CD8-positive, alpha-beta memory T cell (primary cell): ENCODE results near the gene CEP192. TPM values are rescaled to one million over a fixed set of nuclear protein-coding genes. Genes with fewer than 3 reads are reported as not detected.
"Not testable (repeated sequence)": the region's sequence is repeated elsewhere in the genome, so short reads cannot be mapped to it uniquely, and the experiment has no call there.

ENCODE experiments used
- CTCF ChIA-PET: fragments of 350-600 bp; sonication (Branson Sonifier 250); formaldehyde crosslinking; loops from one replicate; lab custom pipeline; 2021; ENCODE audit warnings: antibody characterized with exemption; lab: Charles Lee
- POLR2A ChIA-PET: fragments of 350-600 bp; sonication (Branson Sonifier 250); formaldehyde crosslinking; loops from one replicate; lab custom pipeline; 2021; ENCODE audit warnings: antibody characterized with exemption; lab: Charles Lee
- DNase-seq, 5 donors: peaks; one replicate each; pipeline versions ENCODE4 v3.0.0 to v3.0.0-alpha.2; 2020 to 2022; ENCODE audit warnings: mixed read lengths in 1 of 5
- H3K27ac ChIP-seq: one replicate; pipeline ENCODE4 v1.7.0; 2013; ENCODE audit warnings: low read depth, mild to moderate bottlenecking, low read length, moderate library complexity
- H3K27me3 ChIP-seq: 2 replicates; pipeline ENCODE4 v1.7.0; 2013; ENCODE audit warnings: low read length, mild to moderate bottlenecking; ENCODE audit not compliant: insufficient read depth, poor library complexity, severe bottlenecking
- H3K36me3 ChIP-seq: 2 replicates; pipeline ENCODE4 v1.7.0; 2013; ENCODE audit warnings: mild to moderate bottlenecking, low read length, moderate library complexity; ENCODE audit not compliant: insufficient read depth
- H3K4me1 ChIP-seq: 2 replicates; pipeline ENCODE4 v1.7.0; 2013; ENCODE audit warnings: mild to moderate bottlenecking, low read length, moderate library complexity; ENCODE audit not compliant: insufficient read depth
- H3K4me3 ChIP-seq: 2 replicates; pipeline ENCODE4 v1.7.0; 2013; ENCODE audit warnings: mild to moderate bottlenecking, low read length
- H3K9me3 ChIP-seq: 2 replicates; pipeline ENCODE4 v1.7.0; 2013; ENCODE audit warnings: mild to moderate bottlenecking, low read length
- H3K27ac Mint-ChIP-seq, 8 donors: one replicate each; pipeline ENCODE4 v1.8.0; 2020 to 2021; ENCODE audit warnings: mixed read lengths in 8 of 8, mild to moderate bottlenecking in 6 of 8, inconsistent platforms in 3 of 8, moderate library complexity in 3 of 8
- H3K27me3 Mint-ChIP-seq, 2 donors: one replicate each; pipeline ENCODE4 v1.8.0; 2020 to 2021; ENCODE audit warnings: mixed read lengths in 2 of 2, mild to moderate bottlenecking in 1 of 2, moderate library complexity in 1 of 2
- H3K36me3 Mint-ChIP-seq, 3 donors: one replicate each; pipeline ENCODE4 v1.8.0; 2020 to 2021; ENCODE audit warnings: mixed read lengths in 3 of 3, inconsistent platforms in 1 of 3, mild to moderate bottlenecking in 1 of 3
- H3K4me1 Mint-ChIP-seq, 3 donors: one replicate each; pipeline ENCODE4 v1.8.0; 2020 to 2021; ENCODE audit warnings: mixed read lengths in 3 of 3, inconsistent platforms in 1 of 3, mild to moderate bottlenecking in 1 of 3
- H3K4me3 Mint-ChIP-seq, 7 donors: one replicate each; pipeline ENCODE4 v1.8.0; 2020 to 2021; ENCODE audit warnings: mixed read lengths in 7 of 7, mild to moderate bottlenecking in 6 of 7, moderate library complexity in 4 of 7, inconsistent platforms in 2 of 7
- H3K9me3 Mint-ChIP-seq, 5 donors: one replicate each; pipeline ENCODE4 v1.8.0; 2020 to 2022; ENCODE audit warnings: mixed read lengths in 5 of 5, mild to moderate bottlenecking in 3 of 5, moderate library complexity in 2 of 5, inconsistent platforms in 1 of 5
- polyA plus RNA-seq: library from polyadenylated mRNA; unstranded; fragments of 300-500 nt; fragmentation: Illumina TruSeq; gene quantifications from one replicate; pipeline ENCODE4 v1.2.3, GENCODE V29; 2021
- total RNA-seq, 2 experiments: library from RNA; stranded (reverse); gene quantifications; one replicate each; pipeline ENCODE4 v1.2.3, GENCODE V29; 2021

Gene CEP192
- total and polyA plus RNA-seq, 3 experiments from 2014 or later = 6.5 to 24.3 (median 21.9) TPM

DNA sequence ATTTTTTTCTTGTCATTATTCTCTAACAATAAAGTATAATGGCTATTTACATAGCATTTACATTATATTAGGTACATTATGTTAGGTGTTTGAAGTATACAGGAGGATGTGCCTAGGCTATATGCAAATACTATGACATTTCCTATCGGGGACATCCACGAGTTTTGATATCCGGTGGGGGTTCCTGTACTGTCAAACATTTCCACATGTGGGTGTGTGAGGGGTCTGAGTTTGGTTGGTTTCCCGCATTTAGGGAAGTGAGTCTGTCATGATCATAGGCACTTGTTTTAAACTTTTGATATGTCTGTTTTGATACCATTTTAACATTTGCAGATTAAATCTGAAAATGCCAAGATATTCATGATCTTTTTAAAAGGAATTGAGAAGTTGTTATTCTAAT lies 76.0 kb downstream of the CEP192 start:
- no peaks in the 10 kb centered on the region for H3K9me3 ChIP-seq
- H3K27me3 Mint-ChIP-seq = no peaks in the 10 kb centered on the region
- ChIA-PET CTCF (no interaction called here), POLR2A (no interaction called here)
- H3K9me3 Mint-ChIP-seq = no peaks in the 10 kb centered on the region
- no peak for DNase-seq
- peaks cover 21 to 37% (median 30%) of the 10 kb centered on the region in 3 donors for H3K4me1 Mint-ChIP-seq
- H3K27ac Mint-ChIP-seq = peak overlapping the region in 5 of 8 donors; percentile 27 to 87 (median 64)
- H3K36me3 ChIP-seq = peaks cover 38% of the 10 kb centered on the region
- H3K4me1 ChIP-seq = peaks cover 9% of the 10 kb centered on the region
- H3K4me3 Mint-ChIP-seq = peak overlapping the region in 1 of 7 donors; percentile 23
- peaks cover 26 to 82% (median 38%) of the 10 kb centered on the region in 3 donors for H3K36me3 Mint-ChIP-seq
- no peak overlapping the region for H3K27ac ChIP-seq
- no peak overlapping the region for H3K4me3 ChIP-seq
- H3K27me3 ChIP-seq = no peaks in the 10 kb centered on the region

DNA sequence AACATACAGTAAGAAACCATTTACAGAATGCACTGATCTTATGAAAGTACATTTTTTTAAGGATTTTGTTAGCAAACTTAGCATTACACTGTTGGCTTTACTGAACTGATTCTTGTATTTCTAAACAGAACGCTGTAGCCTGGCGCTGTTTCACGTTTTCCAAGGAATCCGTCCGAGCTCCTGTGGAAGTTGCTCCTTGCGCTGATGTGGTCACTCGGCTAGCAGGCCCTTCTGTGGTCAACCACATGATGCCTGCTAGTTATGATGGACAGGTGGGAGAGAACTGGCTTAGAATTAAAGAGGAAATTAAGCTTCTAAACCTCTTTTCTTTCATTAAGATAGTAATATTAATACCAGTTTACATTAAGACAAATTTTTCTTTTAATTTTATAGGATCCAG lies 76.8 kb downstream of the CEP192 start:
- no peaks in the 10 kb centered on the region for H3K27me3 Mint-ChIP-seq
- H3K4me3 Mint-ChIP-seq = no peak overlapping the region
- H3K27ac Mint-ChIP-seq = peak overlapping the region in 2 of 8 donors; percentile 8 to 76
- H3K4me1 ChIP-seq = peaks cover 9% of the 10 kb centered on the region
- peaks cover 22 to 84% (median 43%) of the 10 kb centered on the region in 3 donors for H3K36me3 Mint-ChIP-seq
- ChIA-PET POLR2A (no interaction called here), CTCF (no interaction called here)
- peaks cover 33% of the 10 kb centered on the region for H3K36me3 ChIP-seq
- no peaks in the 10 kb centered on the region for H3K9me3 Mint-ChIP-seq
- H3K4me3 ChIP-seq = no peak overlapping the region
- peaks cover 21 to 32% (median 30%) of the 10 kb centered on the region in 3 donors for H3K4me1 Mint-ChIP-seq
- no peaks in the 10 kb centered on the region for H3K27me3 ChIP-seq
- no peak overlapping the region for H3K27ac ChIP-seq
- DNase-seq = no peak
- H3K9me3 ChIP-seq = no peaks in the 10 kb centered on the region

DNA sequence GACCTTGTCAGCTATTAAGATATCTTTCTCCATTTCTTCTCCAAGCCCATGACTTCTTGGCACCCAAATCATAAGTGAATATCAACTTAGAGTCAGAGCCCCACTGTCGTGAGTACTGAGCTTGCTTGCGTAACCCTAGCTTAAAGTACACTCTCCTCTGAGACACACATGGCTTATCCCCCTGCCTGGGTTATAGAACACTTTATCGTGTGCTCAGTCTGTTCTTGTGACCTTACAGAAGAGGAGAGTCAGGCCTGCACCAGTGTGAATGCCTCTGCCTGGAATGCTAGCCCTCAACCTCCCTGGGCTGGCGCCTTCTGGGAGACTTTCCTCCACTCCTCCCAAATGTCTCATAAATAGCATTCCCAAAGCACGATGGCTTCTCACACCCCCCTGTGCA lies 79.3 kb downstream of the CEP192 start:
- DNase-seq = no peak
- ChIA-PET POLR2A (no interaction called here), CTCF (no interaction called here)
- H3K4me3 Mint-ChIP-seq = no peak overlapping the region
- Histone ChIP-seq H3K27ac (no peak overlapping the region), H3K4me3 (no peak overlapping the region), H3K27me3 (no peaks in the 10 kb centered on the region), H3K36me3 (peaks cover 42% of the 10 kb centered on the region), H3K4me1 (peaks cover 9% of the 10 kb centered on the region), H3K9me3 (no peaks in the 10 kb centered on the region)
- peaks cover 15 to 93% (median 40%) of the 10 kb centered on the region in 3 donors for H3K36me3 Mint-ChIP-seq
- peak overlapping the region in 1 of 8 donors; percentile 2 for H3K27ac Mint-ChIP-seq
- no peaks in the 10 kb centered on the region for H3K9me3 Mint-ChIP-seq
- peaks cover 9 to 19% (median 17%) of the 10 kb centered on the region in 3 donors for H3K4me1 Mint-ChIP-seq
- H3K27me3 Mint-ChIP-seq = no peaks in the 10 kb centered on the region

DNA sequence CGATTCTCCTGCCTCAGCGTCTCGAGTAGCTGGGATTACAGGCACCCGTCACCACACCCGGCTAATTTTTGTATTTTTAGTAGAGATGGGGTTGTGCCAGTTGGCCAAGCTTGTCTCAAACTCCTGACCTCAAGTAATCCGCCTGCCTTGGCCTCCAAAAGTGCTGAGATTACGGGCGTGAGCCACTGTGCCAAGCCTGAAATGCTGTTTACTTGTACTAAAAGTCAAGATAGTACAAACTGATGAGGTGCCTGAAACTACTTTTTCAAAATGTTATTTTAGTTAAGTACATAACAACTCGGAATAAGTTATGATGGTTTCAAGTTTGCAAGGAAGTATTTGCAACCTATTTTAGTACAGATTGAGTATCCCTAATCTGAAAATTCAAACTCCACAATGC lies 85.7 kb downstream of the CEP192 start:
- Histone ChIP-seq H3K4me3 (no peak overlapping the region), H3K36me3 (peaks cover 9% of the 10 kb centered on the region), H3K27ac (no peak overlapping the region), H3K27me3 (no peaks in the 10 kb centered on the region), H3K9me3 (peaks cover 4% of the 10 kb centered on the region), H3K4me1 (no peaks in the 10 kb centered on the region)
- H3K27me3 Mint-ChIP-seq = no peaks in the 10 kb centered on the region
- peaks cover 46 to 95% (median 57%) of the 10 kb centered on the region in 3 donors for H3K36me3 Mint-ChIP-seq
- H3K4me3 Mint-ChIP-seq = no peak overlapping the region
- DNase-seq = no peak
- no peak overlapping the region for H3K27ac Mint-ChIP-seq
- H3K4me1 Mint-ChIP-seq = peaks cover 3 to 6% (median 4%) of the 10 kb centered on the region in 3 donors
- ChIA-PET CTCF (no interaction called here), POLR2A (no interaction called here)
- peaks cover 0 to 26% (median 13%) of the 10 kb centered on the region in 5 donors for H3K9me3 Mint-ChIP-seq

DNA sequence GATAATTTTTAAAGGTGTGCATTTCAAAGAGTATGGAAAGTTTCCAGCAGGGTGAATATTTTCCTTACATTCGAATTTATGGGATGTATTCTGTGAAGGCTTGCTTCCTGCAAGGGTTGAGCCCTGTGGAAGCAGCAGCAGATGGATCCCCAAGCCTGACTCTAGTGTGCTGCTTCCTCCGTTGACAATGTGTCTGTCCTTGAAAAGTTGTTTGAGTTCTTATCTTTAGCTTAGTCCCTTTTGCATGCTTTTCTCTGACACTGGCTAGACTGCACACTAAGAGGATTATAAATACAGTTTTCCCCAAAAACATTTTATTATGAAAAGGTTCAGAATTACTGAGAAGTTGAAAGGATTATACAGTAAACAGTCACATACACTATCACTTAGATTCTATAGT lies 86.3 kb downstream of the CEP192 start:
- Mint-ChIP-seq H3K27me3 (no peaks in the 10 kb centered on the region), H3K36me3 (peaks cover 51 to 95% (median 58%) of the 10 kb centered on the region in 3 donors), H3K27ac (no peak overlapping the region), H3K9me3 (peaks cover 0 to 27% (median 13%) of the 10 kb centered on the region in 5 donors), H3K4me3 (no peak overlapping the region), H3K4me1 (peaks cover 9 to 12% (median 10%) of the 10 kb centered on the region in 3 donors)
- ChIA-PET POLR2A (no interaction called here), CTCF (no interaction called here)
- DNase-seq = no peak
- Histone ChIP-seq H3K27me3 (no peaks in the 10 kb centered on the region), H3K9me3 (peaks cover 4% of the 10 kb centered on the region), H3K4me1 (no peaks in the 10 kb centered on the region), H3K4me3 (no peak overlapping the region), H3K27ac (no peak overlapping the region), H3K36me3 (peaks cover 9% of the 10 kb centered on the region)

DNA sequence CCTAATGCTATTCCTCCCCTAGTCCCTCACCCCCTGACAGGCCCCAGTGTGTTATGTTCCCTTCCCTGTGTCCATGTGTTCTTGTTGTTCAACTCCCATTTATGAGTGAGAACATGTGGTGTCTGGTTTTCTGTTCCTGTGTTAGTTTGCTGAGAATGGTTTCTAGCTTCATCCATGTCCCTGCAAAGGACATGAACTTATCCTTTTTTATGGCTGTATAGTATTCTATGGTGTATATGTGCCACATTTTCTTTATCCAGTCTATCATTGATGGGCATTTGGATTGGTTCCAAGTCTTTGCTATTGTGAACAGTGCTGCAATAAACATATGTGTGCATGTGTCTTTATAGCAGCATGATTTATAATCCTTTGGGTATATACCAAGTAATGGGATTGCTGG lies 86.9 kb downstream of the CEP192 start:
- H3K9me3 ChIP-seq, H3K4me1 ChIP-seq, H3K4me3 Mint-ChIP-seq, DNase-seq, CTCF ChIA-PET, POLR2A ChIA-PET, H3K27me3 ChIP-seq, H3K36me3 ChIP-seq, H3K4me3 ChIP-seq, H3K27ac Mint-ChIP-seq, H3K27me3 Mint-ChIP-seq, H3K27ac ChIP-seq: not testable (repeated sequence)
- Mint-ChIP-seq H3K36me3 (peaks cover 51 to 94% (median 53%) of the 10 kb centered on the region in 3 donors), H3K9me3 (peaks cover 0 to 27% (median 13%) of the 10 kb centered on the region in 5 donors), H3K4me1 (peaks cover 13 to 16% (median 14%) of the 10 kb centered on the region in 3 donors)

DNA sequence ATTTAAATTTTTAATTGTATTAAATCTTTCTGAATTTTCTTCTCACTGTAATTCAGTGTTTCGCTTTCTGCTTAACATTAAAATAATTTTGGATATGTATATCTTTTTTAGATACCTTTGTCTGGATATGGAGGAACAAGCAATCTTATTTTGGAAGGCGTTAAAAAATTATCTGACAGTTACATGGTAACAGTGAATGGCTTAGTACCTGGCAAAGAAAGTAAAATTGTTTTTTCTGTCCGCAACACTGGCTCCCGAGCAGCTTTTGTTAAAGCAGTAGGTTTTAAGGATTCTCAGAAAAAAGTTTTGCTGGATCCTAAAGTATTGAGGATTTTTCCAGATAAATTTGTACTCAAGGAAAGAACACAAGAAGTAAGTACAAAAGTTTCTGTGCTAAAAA lies 95.7 kb downstream of the CEP192 start:
- H3K9me3 Mint-ChIP-seq = peaks cover 0 to under 1% (median 0%) of the 10 kb centered on the region in 5 donors
- peaks cover 21% of the 10 kb centered on the region for H3K36me3 ChIP-seq
- ChIA-PET CTCF (no interaction called here), POLR2A (no interaction called here)
- H3K4me1 ChIP-seq = no peaks in the 10 kb centered on the region
- H3K27ac ChIP-seq = no peak overlapping the region
- H3K9me3 ChIP-seq = no peaks in the 10 kb centered on the region
- no peak overlapping the region for H3K4me3 Mint-ChIP-seq
- peaks cover 30 to 78% (median 31%) of the 10 kb centered on the region in 3 donors for H3K36me3 Mint-ChIP-seq
- H3K27ac Mint-ChIP-seq = no peak overlapping the region
- H3K27me3 Mint-ChIP-seq = no peaks in the 10 kb centered on the region
- DNase-seq = no peak
- no peaks in the 10 kb centered on the region for H3K27me3 ChIP-seq
- H3K4me3 ChIP-seq = no peak overlapping the region
- peaks cover 10 to 23% (median 13%) of the 10 kb centered on the region in 3 donors for H3K4me1 Mint-ChIP-seq

DNA sequence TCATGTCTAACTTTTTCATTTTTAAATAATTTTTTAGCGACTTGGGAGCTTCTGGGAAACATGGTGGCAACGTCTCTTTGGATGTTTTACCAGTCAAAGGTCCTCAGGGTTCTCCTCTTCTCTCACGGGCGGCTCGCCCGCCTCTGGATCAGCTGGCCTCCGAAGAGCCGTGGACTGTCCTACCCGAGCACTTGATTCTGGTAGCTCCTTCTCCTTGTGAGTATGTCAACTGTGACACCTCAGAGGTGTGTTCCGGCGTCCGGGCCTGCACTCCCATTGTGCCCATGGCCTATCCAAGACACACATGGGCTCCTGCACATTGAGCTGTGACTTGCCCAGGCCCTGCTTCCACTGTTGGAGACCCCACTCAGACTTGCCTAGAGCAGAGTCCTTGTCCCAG lies 104.3 kb downstream of the CEP192 start:
- Mint-ChIP-seq H3K9me3 (no peaks in the 10 kb centered on the region), H3K27me3 (no peaks in the 10 kb centered on the region), H3K27ac (no peak overlapping the region), H3K36me3 (peaks cover 20 to 76% (median 39%) of the 10 kb centered on the region in 3 donors), H3K4me1 (peaks cover 0 to 4% (median 0%) of the 10 kb centered on the region in 3 donors), H3K4me3 (no peak overlapping the region)
- Histone ChIP-seq H3K4me3 (no peak overlapping the region), H3K9me3 (no peaks in the 10 kb centered on the region), H3K27ac (no peak overlapping the region), H3K36me3 (peaks cover 37% of the 10 kb centered on the region), H3K27me3 (no peaks in the 10 kb centered on the region), H3K4me1 (no peaks in the 10 kb centered on the region)
- DNase-seq = no peak
- POLR2A ChIA-PET = no interaction called here
- CTCF ChIA-PET = no interaction called here
